ENCODE results near the gene SIK1.
"Not testable (repeated sequence)": the region's sequence is repeated elsewhere in the genome, so short reads cannot be mapped to it uniquely, and the experiment has no call there.

Gene SIK1

DNA sequence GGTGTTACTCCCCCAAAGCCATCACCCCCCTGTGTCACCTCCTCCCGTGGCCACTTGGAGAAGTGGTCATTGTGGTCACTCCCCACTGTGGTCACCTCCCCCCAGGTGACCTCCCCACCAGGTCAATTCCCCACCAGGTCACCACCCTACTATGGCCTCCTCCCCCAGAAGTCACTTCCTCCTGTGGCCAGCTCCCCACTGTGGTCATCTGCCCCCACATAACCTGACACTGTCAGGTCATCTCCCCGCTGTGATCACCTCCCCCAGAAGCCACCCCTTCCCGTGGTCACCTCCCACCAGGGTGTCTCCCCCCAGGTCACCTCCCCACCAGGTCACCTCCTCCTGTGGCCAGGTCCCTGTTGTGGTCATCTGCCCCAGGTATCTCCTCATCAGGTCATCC, 28.9 kb downstream of the SIK1 start:
- not testable (repeated sequence) for DNase-seq (ENCODE audit: low read depth in 1 of 2, low spot score in 1 of 2)

DNA sequence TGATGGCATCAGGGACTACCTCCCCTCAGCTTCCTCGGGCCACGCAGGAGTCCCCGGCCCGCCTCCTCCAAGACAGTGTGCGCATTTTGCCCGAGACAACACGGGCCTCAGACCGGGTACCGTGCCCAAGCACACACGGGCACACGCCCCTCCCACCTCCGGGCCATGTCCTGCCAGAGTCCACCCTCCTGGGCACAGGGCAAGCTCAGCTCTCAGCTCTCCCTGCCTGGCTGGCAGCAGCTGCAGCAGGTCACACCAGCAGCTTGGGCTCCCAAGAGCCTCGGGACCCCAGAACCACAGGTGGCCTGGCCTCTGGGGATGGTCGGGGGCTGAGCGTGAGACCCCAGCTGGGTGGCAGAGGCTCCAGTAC, 29.5 kb downstream of the SIK1 start:
- DNase-seq (ENCODE audit: low read depth in 1 of 2, low spot score in 1 of 2): not testable (repeated sequence)

DNA sequence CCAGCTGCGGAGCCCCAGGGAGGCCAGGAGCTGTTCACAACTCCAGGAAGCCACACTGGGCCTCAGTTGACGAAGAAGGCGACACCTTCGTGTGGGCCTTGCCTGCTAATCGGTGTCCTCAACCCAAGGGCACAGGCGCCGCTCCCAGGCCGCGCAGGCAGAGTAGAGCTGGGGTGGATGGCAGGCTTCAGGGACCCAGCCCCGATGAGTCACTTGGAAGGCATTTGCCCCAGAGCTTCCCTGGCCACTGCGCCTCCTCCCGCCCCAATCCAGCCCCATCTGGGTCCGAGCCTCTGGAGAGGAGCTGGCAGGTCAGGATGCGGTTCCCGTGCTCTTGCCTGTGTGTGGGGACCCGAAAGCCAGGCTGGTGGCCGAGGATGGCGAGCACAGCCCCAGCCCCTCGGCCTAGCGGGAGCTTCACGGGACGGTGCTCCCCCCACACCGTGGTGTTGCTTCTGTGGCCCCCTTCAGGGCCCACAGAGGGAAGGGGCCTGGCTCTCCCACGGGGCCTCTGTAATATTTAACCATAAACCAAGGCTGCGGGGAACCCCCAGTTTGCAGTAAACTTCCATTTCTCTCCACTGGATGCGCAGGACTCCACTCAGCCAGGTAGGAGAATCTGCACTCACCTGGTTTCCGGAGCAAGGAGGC, 30.0 kb downstream of the SIK1 start:
- not testable (repeated sequence) for DNase-seq (ENCODE audit: low read depth in 1 of 2, low spot score in 1 of 2)

DNA sequence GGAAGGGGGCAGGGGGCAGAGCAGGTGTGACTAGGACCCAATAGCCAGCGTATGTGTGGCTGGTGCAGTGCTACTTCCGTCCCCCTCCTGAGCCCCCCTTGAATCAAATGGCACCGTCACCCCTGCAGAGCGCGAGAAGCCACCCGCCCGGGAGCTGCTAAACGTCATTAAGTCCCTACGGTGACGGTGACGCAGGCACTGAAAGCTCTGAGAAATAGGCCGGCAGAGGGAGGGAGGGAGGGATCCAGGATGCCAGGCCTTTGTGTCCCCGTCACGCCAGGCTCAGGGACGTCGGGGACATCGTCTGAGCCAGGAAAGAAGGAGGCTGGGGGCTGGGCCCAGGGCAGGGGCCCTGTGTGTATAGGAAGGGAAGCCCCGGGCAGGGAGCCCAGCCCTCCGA, 43.6 kb downstream of the SIK1 start:
- not testable (repeated sequence) for DNase-seq (ENCODE audit: low read depth in 1 of 2, low spot score in 1 of 2)

DNA sequence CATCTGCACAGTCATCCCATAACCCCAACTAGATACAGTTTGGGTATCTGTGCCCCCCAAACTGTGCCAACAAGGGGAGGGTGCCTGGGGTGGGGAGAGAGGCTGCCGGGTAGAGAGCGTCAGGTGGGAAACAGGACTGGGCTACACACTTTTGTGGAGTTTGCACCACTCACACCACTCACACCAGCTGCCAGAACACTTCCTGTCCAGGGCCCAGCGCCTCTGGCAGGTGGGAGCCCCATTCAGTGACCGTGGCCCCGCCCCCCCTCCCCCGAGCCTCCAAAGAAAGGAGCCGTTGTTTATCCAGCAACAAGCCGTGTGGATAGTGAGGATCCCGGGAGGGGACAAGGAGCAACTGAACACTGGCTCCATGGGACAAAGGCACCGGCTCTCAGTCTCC, 44.0 kb downstream of the SIK1 start:
- not testable (repeated sequence) for DNase-seq (ENCODE audit: low read depth in 1 of 2, low spot score in 1 of 2)

DNA sequence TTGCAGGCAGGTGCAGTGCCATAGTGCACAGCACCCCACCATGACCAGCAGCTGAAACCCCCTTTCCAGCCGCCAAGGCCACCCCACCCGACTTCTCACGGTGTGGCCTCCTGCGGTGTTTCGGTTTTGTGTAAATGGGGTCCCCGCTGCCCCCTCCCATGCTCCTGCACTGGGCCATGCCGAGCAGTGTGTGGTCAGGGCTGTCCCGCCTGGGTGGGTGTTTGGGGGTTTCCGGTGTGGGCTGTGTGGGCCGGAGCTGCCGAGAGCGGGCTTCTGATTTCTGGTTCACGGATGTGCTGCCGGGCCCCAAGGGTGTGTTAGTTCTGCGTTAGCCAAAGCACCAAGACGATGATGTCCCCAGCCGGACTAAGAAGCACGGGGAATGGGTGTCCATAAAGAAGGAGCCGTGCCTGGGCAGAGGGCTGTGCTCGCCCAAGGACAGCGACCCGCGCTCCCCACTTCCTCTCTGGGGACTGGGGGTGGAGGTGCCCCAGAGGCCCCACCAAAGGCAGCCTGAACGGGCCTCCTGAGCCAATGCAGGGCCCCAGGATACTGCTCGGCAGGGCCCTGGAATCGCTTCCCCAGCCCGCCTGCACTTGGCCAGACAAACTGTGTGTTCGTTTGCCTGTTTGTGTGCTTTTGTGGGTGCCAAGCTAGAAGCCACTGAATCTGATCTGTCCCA, 45.9 kb downstream of the SIK1 start:
- DNase-seq (ENCODE audit: low read depth in 1 of 2, low spot score in 1 of 2): not testable (repeated sequence)

DNA sequence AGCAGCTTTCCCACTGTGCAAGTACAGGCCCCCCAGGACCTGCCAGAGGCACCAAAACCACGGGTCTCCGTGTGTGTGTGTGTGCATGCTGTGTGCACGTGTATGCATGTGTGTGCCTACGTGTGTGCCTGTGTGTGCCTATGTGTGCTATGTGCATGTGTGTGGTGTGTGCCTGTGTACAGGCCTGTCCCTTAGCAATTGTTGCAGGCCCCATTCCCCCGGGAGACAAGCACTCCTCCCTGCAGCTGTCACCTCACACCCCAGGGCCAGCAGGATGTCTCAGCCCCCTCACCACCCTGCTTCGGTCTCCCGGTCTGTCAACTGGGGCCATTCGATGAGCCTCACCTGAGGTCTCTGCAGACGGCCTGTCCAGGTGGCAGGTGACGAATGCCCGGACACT, 46.6 kb downstream of the SIK1 start:
- not testable (repeated sequence) for DNase-seq (ENCODE audit: low read depth in 1 of 2, low spot score in 1 of 2)

DNA sequence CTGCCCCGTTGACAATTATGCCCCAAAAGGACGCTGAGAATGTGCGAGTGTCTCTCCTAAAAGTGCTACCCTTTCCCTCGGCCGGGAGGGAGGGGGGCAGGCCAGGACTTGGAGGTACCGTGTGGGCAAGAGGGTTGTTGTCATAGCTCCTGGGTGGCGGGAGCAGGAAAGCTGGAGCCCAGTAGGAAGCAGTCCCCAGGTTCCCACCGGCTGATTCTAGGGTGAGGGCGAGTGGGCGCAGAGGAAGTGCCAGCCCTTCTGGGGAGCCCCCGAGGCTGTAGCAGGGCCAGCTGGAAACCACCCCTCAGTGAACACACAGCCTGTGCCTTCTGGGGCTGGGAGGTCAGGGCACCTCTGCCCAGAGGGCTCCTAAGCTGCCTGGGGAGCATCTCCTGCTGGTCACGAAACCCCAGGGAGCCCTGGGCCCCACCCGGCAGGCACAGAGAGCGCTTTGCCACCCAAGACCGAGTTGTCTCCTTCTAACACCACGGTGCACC, 47.3 kb downstream of the SIK1 start:
- DNase-seq (ENCODE audit: low read depth in 1 of 2, low spot score in 1 of 2): not testable (repeated sequence)

DNA sequence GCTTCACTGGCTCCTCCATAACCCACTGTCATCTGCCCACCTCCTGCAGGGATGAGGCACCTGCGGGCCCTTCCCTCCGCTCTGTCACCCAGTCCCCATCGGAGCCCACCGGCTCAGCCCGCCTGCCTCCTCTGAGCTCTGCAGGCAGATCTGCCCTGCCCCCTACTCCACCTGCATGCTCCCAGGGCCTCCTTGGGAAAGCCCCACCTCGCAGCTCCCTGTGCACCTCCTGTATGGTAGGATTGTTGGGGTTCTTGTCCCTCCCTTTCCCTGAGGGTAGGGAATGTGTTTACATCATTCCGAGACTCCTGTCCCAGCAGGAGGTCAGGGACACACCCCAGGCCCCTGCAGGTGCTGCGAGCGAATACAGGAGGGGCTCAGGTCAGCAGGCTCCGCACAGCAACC, 50.5 kb downstream of the SIK1 start:
- DNase-seq (ENCODE audit: low read depth in 1 of 2, low spot score in 1 of 2): no peak

DNA sequence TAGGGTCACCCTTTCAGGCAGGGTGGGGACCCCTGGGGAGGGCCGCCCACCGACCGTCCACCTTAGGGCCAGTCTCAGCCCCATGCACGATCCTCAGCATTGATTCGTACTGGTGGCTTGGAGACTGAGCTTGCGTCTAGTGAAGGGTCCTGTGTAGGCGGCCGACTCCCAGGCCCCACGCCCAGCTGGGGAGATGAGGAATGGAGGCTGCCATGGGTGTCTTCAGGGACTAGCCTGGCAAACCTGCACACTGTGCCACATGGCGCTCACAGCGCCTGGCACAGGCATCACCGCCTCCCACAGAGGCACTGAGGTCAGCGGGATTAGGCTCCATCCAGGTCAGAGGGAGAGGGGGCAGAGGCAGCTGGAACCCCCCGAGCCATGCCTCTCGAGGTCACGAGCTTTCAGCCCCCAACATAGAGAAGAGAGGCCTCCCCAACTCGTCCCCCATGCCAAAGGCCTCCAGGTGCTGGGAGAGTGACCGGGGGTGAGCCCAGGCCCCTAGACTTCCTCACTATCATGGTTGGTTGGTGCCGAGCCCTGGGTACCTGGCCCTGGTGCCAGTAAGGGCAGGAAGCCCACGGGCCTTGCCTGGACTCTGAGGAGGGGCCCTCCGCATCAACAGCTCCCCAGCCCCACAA, 51.0 kb downstream of the SIK1 start:
- no peak for DNase-seq (ENCODE audit: low read depth in 1 of 2, low spot score in 1 of 2)

DNA sequence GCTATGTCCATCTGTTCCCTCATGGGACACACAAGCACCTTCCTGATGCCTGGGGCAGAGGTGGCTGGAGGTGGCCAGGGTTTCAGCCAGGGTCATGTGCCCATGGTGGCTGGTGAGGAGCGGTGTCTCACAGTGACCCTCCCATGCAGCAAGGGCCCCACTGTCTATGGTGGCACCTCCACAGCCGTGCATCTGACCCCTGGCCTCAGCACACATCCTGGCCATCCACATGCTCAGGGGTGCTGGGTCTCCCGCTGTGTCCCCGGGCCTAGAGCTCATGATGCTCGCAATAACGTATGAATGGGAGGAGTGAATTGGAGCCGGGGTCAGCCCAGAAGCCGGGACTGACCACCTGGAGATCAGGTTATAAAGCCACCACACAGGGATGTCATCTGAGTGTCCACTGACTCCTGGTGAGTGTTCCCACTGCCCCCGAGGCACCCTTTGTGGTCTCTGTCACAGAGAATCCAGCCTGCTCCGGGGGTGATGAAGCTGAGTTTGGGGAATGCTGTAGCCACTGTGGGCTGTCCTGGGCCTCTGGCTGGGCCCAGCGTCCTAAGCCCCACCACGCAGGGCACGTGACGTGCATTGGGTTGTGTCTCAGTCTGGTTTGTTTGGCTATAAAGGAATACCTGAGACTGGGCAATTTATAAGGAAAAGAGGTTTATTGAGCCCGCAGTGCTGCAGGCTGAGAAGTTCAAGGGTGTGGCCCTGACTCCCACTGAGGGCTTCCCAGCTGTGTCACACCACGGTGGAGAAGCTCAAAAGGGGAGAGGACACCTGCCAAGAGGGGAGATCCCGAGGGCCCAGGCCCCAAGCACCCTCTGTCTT, 51.7 kb downstream of the SIK1 start:
- no peak for DNase-seq (ENCODE audit: low read depth in 1 of 2, low spot score in 1 of 2)

DNA sequence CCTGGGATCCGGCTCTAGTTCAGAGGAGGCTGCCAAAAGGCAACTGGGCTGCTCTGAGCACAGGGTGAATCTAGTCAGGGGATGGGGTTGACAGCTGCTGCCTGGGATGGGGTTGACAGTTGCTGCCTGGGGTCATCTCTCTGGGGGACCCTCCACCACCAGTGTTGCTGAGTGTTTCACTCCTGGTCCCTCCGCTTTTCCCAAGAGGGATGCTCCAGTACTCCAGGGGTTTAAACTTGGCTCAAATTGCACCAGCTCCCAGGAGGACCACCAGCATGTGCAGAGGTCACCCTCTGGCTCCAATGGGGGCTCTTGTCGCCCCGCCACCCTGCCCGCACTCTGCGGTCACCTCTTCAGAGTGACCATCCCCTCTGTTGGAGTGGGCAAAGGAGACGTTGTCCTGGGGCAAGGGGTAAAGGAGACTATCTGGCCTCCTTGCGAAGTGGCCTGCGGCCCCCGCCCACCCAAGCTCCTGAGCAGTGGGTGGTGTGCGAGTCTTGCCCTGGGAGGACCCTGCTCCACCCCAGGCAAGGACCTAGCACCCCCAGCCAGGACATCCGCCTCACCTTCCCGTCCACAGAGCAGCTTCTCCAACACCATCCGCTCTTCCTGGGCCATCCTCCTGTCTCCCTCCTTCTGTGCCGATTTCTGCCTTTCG, 52.6 kb downstream of the SIK1 start:
- DNase-seq (ENCODE audit: low read depth in 1 of 2, low spot score in 1 of 2): no peak

DNA sequence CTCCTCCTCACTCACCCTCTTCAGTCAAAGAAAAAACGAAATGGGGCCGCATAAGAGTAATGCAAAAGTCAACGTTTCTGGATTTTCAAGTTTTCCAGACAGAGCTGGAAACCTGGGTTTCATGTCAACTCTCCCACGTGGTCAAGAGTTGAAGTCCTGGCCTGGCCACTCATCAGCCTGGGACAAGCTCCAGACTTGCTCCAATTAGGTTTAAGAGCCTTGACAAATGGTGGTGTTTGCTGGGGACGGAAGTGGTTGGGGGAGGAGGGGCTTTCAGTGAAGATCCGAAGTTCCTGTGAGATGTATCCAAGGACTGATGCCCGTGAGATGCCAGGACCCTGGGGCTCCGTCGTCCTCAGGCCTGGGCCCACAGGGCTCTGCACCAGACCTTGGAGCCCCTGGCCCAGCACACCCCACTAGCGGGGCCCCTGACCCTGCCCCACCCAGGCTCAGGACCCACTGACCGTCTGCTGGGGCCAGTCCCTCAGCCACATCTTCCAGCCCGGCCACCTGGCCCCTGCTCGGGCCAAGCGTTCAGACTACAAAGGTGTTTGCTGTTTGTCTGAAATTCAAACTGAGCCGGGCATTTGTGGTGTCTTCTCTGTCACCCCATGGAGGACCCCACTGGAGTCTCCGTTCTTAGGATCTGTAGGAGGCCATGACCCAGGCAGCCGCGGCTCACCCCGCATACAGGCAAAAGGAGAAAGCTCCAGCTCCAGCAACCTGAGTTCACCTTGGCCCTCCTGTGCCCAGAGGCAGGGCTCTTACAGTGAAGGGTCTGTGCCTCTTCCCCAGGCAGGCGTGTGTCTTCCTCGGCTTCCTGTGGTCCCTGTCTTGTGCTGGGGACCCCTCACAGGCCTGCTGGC, 53.3 kb downstream of the SIK1 start:
- no peak for DNase-seq (ENCODE audit: low read depth in 1 of 2, low spot score in 1 of 2)

DNA sequence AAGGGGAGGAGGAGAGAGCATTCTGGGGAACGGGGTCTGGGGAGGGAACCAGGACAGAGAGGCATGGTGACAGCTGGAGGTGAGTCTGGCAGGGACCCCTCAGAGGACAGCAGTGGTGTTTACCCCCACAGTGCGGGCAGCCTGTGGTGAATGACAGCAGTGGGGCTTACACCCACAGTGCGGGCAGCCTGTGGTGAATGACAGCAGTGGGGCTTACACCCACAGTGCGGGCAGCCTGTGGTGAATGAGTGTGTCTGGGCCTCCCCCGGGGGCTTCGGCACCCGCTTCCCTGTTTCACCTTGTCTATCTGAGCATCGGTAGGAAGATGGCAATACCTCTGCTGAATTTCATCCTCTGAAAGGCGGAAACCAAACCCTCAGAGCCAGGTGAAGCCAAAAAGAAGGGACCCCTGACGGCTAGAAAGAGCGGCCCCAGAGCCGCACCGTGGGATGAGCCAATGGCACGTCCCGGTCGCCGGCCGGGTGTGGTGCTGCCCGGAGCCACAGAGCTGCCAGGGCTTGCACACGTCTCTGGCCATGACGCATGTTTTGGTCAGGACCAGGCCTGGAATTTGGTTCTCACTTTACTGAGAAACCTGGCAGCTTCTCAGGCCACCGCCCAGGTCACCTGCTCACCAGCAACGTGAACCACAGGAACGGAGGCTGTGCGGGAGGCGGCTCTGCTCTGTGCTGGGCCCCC, 54.1 kb downstream of the SIK1 start:
- DNase-seq (ENCODE audit: low read depth in 1 of 2, low spot score in 1 of 2): no peak

DNA sequence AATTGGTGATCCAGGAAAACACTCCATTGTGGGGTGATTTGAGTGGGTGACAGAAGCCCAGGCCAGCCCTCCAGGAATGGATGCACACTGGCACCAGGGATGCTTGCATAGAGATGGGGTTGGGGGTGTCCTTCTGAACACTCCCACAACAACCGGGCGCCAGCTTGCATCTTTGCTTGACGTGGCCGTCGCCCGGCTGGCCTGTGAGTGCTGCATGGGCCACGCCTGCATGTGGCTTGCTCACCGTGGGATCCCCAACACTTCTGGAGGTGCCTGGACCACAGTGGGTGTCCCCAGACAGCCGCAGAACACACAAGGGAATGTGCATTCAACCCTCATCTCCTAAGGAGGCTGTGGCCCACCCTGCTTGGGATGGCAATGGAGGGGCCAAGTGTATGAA, 55.1 kb downstream of the SIK1 start:
- DNase-seq (ENCODE audit: low read depth in 1 of 2, low spot score in 1 of 2): no peak

DNA sequence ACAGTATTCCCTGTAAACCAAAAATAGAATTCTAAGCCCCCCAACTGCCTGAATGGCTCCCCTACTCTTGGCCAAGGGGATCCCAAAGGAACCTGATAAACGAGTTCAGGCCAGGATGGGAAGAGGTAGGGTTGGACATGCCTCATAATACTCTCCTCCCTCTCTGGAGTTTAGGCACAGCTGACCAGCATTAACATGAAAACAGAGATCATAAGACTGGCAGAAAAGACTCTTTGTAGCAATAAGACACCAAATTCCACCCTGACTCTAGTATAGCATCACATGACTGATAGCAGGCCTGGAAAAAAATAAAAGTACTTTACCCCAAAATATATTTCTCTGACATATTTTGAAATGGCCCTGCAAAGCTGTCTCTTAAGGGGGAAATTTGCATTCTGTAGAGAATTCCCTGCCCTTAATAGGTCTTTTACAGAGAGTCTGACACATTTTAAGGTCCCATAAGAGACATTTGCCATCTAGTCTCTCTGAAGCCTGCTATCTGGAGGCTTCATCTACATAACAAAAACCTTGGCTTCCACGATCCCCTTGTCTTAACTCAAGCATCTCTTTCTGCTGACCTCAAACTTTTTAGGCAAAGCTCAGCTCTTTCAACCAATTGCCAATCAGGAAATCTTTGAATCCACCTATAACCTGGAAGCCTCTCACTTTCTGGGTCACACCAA, 55.9 kb downstream of the SIK1 start:
- DNase-seq (ENCODE audit: low read depth in 1 of 2, low spot score in 1 of 2): no peak

DNA sequence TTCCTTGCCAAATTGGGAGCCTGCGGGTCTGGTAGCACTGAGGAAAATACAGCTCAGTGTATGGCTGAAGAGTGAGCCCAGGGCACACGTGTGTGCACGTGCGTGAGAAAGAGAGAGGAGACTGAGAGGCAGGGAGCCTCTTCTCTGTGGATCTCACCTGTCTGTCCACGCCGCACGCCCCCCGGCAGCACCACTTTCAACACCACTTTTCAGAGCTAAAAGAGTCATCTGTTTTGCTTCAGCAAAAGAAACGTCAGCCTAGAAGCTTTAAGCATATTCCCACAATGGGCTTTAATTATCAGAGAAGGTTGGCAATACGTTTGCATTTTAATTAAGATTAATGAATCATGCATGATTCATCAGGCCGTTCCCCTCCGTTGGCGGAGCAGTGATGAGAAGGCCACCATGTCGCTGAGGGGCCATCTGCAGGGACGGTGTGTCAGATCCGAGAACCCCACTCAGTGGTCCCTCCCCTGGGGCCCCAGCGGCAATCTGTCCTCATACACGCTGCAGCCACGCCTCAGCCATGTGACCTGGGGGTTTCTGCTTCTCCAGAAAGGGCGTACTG, 56.8 kb downstream of the SIK1 start:
- no peak for DNase-seq (ENCODE audit: low read depth in 1 of 2, low spot score in 1 of 2)

DNA sequence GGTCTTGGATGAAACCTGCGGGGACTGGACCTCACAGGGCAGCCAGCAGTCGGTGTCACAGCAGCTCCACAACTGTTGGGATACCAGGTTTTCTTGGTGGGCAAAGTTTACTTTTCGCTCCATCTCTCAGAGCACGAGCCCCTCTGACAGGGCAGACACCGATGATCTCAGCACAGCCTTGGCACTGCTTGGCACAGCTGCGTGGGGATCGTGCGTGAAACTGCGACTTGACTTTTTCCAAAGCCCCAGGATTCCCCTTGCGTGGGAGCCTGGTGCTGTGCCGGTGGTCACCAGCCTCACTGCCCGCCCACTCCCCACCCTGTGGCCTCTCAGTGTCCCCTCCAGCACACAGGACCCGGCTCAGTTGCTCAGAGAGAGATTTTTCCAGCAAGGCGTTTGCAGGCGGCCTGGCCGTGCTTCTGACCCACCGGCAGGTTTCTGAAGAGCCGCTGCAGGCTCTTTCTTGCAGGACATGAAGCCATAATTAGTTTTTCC, 57.3 kb downstream of the SIK1 start:
- DNase-seq (ENCODE audit: low read depth in 1 of 2, low spot score in 1 of 2): no peak
